PC-9 (cell line): ENCODE results near the gene PAAF1. TPM values are rescaled to one million over a fixed set of nuclear protein-coding genes. Genes with fewer than 3 reads are reported as not detected.

Source experiments
- BruUV-seq: library from RNA; stranded (reverse); fragments of 400-500 nt; replicated peaks from 2 replicates; lab custom pipeline; 2021; lab: Mats Ljungman, UMichigan
- CTCF ChIA-PET: fragments of 300-600 bp; sonication (Branson Sonifier 250); formaldehyde crosslinking; loops from one replicate; lab custom pipeline; 2022; ENCODE audit warnings: antibody characterized with exemption; lab: Charles Lee
- POLR2A ChIA-PET: fragments of 300-600 bp; sonication (Branson Sonifier 250); formaldehyde crosslinking; loops from one replicate; lab custom pipeline; 2022; ENCODE audit warnings: antibody characterized with exemption; ENCODE audit not compliant: unreplicated experiment; lab: Charles Lee
- DNase-seq, 2 experiments: peaks; one replicate each; pipeline versions ENCODE4 v3.0.0 to v3.0.0-alpha.2; 2015 to 2022; ENCODE audit warnings: mixed read lengths in 1 of 2
- H2AFZ ChIP-seq: fragments of 200-600 bp; sonication (generic); 2 replicates; pipeline ENCODE4 v1.8.1; 2017; ENCODE audit warnings: antibody characterized with exemption
- H3F3A ChIP-seq: fragments of 200-600 bp; sonication (generic); 2 replicates; pipeline ENCODE4 v1.8.1; 2017; ENCODE audit warnings: antibody characterized with exemption, mild to moderate bottlenecking, low read depth; ENCODE audit not compliant: insufficient read depth
- H3K27ac ChIP-seq: fragments of 200-600 bp; sonication (generic); 2 replicates; pipeline ENCODE4 v1.6.1; 2016; ENCODE audit warnings: mixed run types
- H3K27me3 ChIP-seq: fragments of 200-600 bp; sonication (generic); 2 replicates; pipeline ENCODE4 v1.6.1; 2016; ENCODE audit warnings: low read depth, mixed run types; ENCODE audit not compliant: insufficient read depth
- H3K36me3 ChIP-seq: fragments of 200-600 bp; sonication (generic); 2 replicates; pipeline ENCODE4 v1.6.1; 2016; ENCODE audit warnings: low read depth, mixed run types
- H3K4me1 ChIP-seq: fragments of 200-600 bp; sonication (generic); replicated peaks from 2 replicates; pipeline ENCODE4 v1.6.1; 2016; ENCODE audit warnings: mixed run types; ENCODE audit not compliant: insufficient read depth
- H3K4me2 ChIP-seq: fragments of 200-600 bp; sonication (generic); 2 replicates; pipeline ENCODE4 v1.6.1; 2017; ENCODE audit warnings: mixed run types
- H3K4me3 ChIP-seq: fragments of 200-600 bp; sonication (generic); 2 replicates; pipeline ENCODE4 v1.6.1; 2016; ENCODE audit warnings: mixed run types
- H3K79me2 ChIP-seq: fragments of 200-600 bp; sonication (generic); 2 replicates; pipeline ENCODE4 v1.6.1; 2017; ENCODE audit warnings: low read depth, mixed run types
- H3K9me2 ChIP-seq: fragments of 200-600 bp; sonication (generic); 2 replicates; pipeline ENCODE4 v1.8.1; 2017; ENCODE audit warnings: mild to moderate bottlenecking; ENCODE audit not compliant: insufficient read depth
- H3K9me3 ChIP-seq: fragments of 200-600 bp; sonication (generic); 2 replicates; pipeline ENCODE4 v1.8.1; 2016; ENCODE audit warnings: low read depth; ENCODE audit not compliant: insufficient read depth
- H4K20me1 ChIP-seq: fragments of 200-600 bp; sonication (generic); 2 replicates; pipeline ENCODE4 v1.8.1; 2017; ENCODE audit not compliant: insufficient read depth
- CTCF ChIP-seq: fragments of 200-600 bp; sonication (generic); conservative IDR thresholded peaks from 2 replicates; pipeline ENCODE4 v1.6.1; 2017; ENCODE audit warnings: mixed run types, antibody characterized with exemption, mild to moderate bottlenecking, moderate library complexity
- EZH2 ChIP-seq: fragments of 200-600 bp; sonication (generic); IDR thresholded peaks from 2 replicates; pipeline ENCODE4 v1.8.0; 2017; ENCODE audit warnings: antibody characterized with exemption, low read depth
- intact Hi-C: fragments of 100-400 bp; cut with micrococcal nuclease; formaldehyde crosslinking; loops from one replicate; pipeline ENCODE4 v1.10.0; 2022; ENCODE audit not compliant: unreplicated experiment
- total RNA-seq: library from RNA; stranded (reverse); gene quantifications from 2 replicates; pipeline ENCODE4 v1.2.3, GENCODE V29; 2021

PAAF1 gene
- total RNA-seq, 1 experiment from 2014 or later = 30.0 TPM

- TF ChIP-seq EZH2 (no peak), CTCF (no peak)
- BruUV-seq = no TSS peak
- intact Hi-C loops = no loop called here
- CTCF ChIA-PET = no interaction called here
- no peak for DNase-seq
- H3K79me2 ChIP-seq = no peaks in the 10 kb centered on the region
- H3K4me2 ChIP-seq = no peak overlapping the region
- H3K36me3 ChIP-seq = no peaks in the 10 kb centered on the region
- H3K27me3 ChIP-seq = no peaks in the 10 kb centered on the region
- peaks cover 10% of the 10 kb centered on the region for H3K4me1 ChIP-seq
- no peaks in the 10 kb centered on the region for H3K9me3 ChIP-seq
- POLR2A ChIA-PET = interaction anchor here (0.7 kb wide), 1 partner anchor 88 kb away, joined by 6 read pairs; no protein-coding TSS in a partner anchor
- H3K9me2 ChIP-seq = no peaks in the 10 kb centered on the region
- no peaks in the 10 kb centered on the region for H4K20me1 ChIP-seq
- no peak overlapping the region for H2AFZ ChIP-seq
- peaks cover 6% of the 10 kb centered on the region; the same call in 1 of the 2 replicates for H3F3A ChIP-seq
- H3K4me3 ChIP-seq = no peak overlapping the region
- H3K27ac ChIP-seq = no peak overlapping the region
Measured at GRCh38 chr11:73968356-73968966, 91.7 kb downstream of the PAAF1 start.

GRCh38 chr11:73969091-73969490, 92.3 kb downstream of the PAAF1 start:
- TF ChIP-seq EZH2 (no peak), CTCF (no peak)
- peak in 1 of 2 experiments; percentile 31 for DNase-seq
- Histone ChIP-seq H3K4me2 (no peak overlapping the region), H3K79me2 (no peaks in the 10 kb centered on the region), H3K9me3 (no peaks in the 10 kb centered on the region), H3K27me3 (no peaks in the 10 kb centered on the region), H2AFZ (no peak overlapping the region), H3K4me1 (peaks cover 17% of the 10 kb centered on the region), H3K4me3 (no peak overlapping the region), H3K27ac (no peak overlapping the region), H3K9me2 (no peaks in the 10 kb centered on the region), H3F3A (peaks cover 13% of the 10 kb centered on the region; the same call in 1 of the 2 replicates), H4K20me1 (no peaks in the 10 kb centered on the region), H3K36me3 (no peaks in the 10 kb centered on the region)
- BruUV-seq = no TSS peak
- CTCF ChIA-PET = no interaction called here
- intact Hi-C loops = no loop called here
- POLR2A ChIA-PET = interaction anchor here (0.7 kb wide), 1 partner anchor 87 kb away, joined by 6 read pairs; no protein-coding TSS in a partner anchor

- CTCF ChIA-PET = interaction anchor here (0.7 kb wide), 1 partner anchor 480 kb away, joined by 3 read pairs; no protein-coding TSS in a partner anchor
- Histone ChIP-seq H3K4me2 (no peak overlapping the region), H2AFZ (no peak overlapping the region), H3K9me2 (no peaks in the 10 kb centered on the region), H3K4me3 (no peak overlapping the region), H3K36me3 (no peaks in the 10 kb centered on the region), H3K9me3 (no peaks in the 10 kb centered on the region), H3K27me3 (no peaks in the 10 kb centered on the region), H3K27ac (no peak overlapping the region), H3K79me2 (no peaks in the 10 kb centered on the region), H4K20me1 (no peaks in the 10 kb centered on the region), H3K4me1 (peaks cover 19% of the 10 kb centered on the region), H3F3A (peaks cover 16% of the 10 kb centered on the region; the same call in 1 of the 2 replicates)
- DNase-seq = no peak
- POLR2A ChIA-PET = no interaction called here
- TF ChIP-seq CTCF (no peak), EZH2 (no peak)
- no TSS peak for BruUV-seq
- intact Hi-C loops = no loop called here
Measured at GRCh38 chr11:73969991-73970800, 93.4 kb downstream of the PAAF1 start.
